Tibial artery (tissue), 4 donors: ENCODE data around the gene MS4A2.
"Not testable (repeated sequence)": the region's sequence is repeated elsewhere in the genome, so short reads cannot be mapped to it uniquely, and the experiment has no call there.

Experiments used
- DNase-seq, 2 donors: peaks; one replicate each; pipeline ENCODE4 v3.0.0-alpha.2; 2019
- H3K27ac ChIP-seq, 2 donors: fragments of 200-600 bp; sonication (generic) in 1 of 2; 1 replicate in 1 of 2; 2 replicates in 1 of 2; pipeline ENCODE4 v1.5.1; 2018 to 2019; ENCODE audit warnings: mild to moderate bottlenecking in 1 of 2
- H3K27me3 ChIP-seq, 2 donors: fragments of 200-600 bp; sonication (generic) in 1 of 2; one replicate each; pipeline versions ENCODE4 v1.5.1 to v1.6.0; 2016 to 2019
- H3K36me3 ChIP-seq, 3 donors: fragments of 200-600 bp; sonication (generic) in 2 of 3; one replicate each; pipeline ENCODE4 v1.5.1; 2016 to 2019; ENCODE audit warnings: mild to moderate bottlenecking in 2 of 3
- H3K4me1 ChIP-seq, 4 donors: fragments of 200-600 bp; sonication (generic) in 2 of 4; 1 replicate in 3 of 4; 2 replicates in 1 of 4; pipeline ENCODE4 v1.5.1; 2016 to 2019
- H3K4me3 ChIP-seq, 2 donors: fragments of 200-600 bp; sonication (generic) in 1 of 2; 1 replicate in 1 of 2; 2 replicates in 1 of 2; pipeline ENCODE4 v1.5.1; 2018 to 2019; ENCODE audit warnings: mild to moderate bottlenecking in 2 of 2
- H3K9me3 ChIP-seq, 3 donors: fragments of 200-600 bp; sonication (generic) in 1 of 3; one replicate each; pipeline ENCODE4 v1.5.1; 2016 to 2019
- CTCF ChIP-seq, 2 experiments: fragments of 200-600 bp in 1 of 2; fragments of 450-650 bp in 1 of 2; IDR thresholded peaks; one replicate each; pipeline ENCODE4 v1.5.1; 2017 to 2019; ENCODE audit warnings: antibody characterized with exemption in 2 of 2, mild to moderate bottlenecking in 1 of 2, moderate library complexity in 1 of 2
- intact Hi-C: fragments of 100-400 bp; cut with DNase I; formaldehyde crosslinking; loops from one replicate; pipeline ENCODE4 v1.15.0; 2023; ENCODE audit warnings: low total_unique reads

MS4A2 gene

GRCh38 chr11:60095477-60096120 is 7.1 kb downstream of the MS4A2 start:
- Histone ChIP-seq H3K4me1 (no peaks in the 10 kb centered on the region), H3K27ac (no peak overlapping the region), H3K9me3 (no peaks in the 10 kb centered on the region), H3K36me3 (no peaks in the 10 kb centered on the region), H3K27me3 (no peaks in the 10 kb centered on the region), H3K4me3 (no peak overlapping the region)
- TF ChIP-seq CTCF (IDR thresholded peaks at IDR 0.05): no peak
- intact Hi-C loops: no loop called here
- DNase-seq: no peak

GRCh38 chr11:60097189-60097588 is 8.7 kb downstream of the MS4A2 start:
- Histone ChIP-seq H3K36me3 (no peaks in the 10 kb centered on the region), H3K27ac (no peak overlapping the region), H3K27me3 (no peaks in the 10 kb centered on the region), H3K4me1 (no peaks in the 10 kb centered on the region), H3K4me3 (no peak overlapping the region), H3K9me3 (no peaks in the 10 kb centered on the region)
- no peak for TF ChIP-seq CTCF (IDR thresholded peaks at IDR 0.05)
- intact Hi-C loops: no loop called here
- DNase-seq: no peak

GRCh38 chr11:60098508-60098907 is 10.0 kb downstream of the MS4A2 start:
- Histone ChIP-seq H3K4me1 (no peaks in the 10 kb centered on the region), H3K9me3 (no peaks in the 10 kb centered on the region), H3K4me3 (no peak overlapping the region), H3K27ac (no peak overlapping the region), H3K36me3 (no peaks in the 10 kb centered on the region), H3K27me3 (no peaks in the 10 kb centered on the region)
- TF ChIP-seq CTCF (IDR thresholded peaks at IDR 0.05): no peak
- intact Hi-C loops: no loop called here
- DNase-seq: no peak

- no peak for DNase-seq
- Histone ChIP-seq H3K4me1 (no peaks in the 10 kb centered on the region), H3K36me3 (no peaks in the 10 kb centered on the region), H3K27ac (no peak overlapping the region), H3K9me3 (no peaks in the 10 kb centered on the region), H3K4me3 (no peak overlapping the region), H3K27me3 (no peaks in the 10 kb centered on the region)
- no peak for TF ChIP-seq CTCF (IDR thresholded peaks at IDR 0.05)
- intact Hi-C loops: no loop called here
Observed at GRCh38 chr11:60100516-60100915, 12.1 kb downstream of the MS4A2 start.

- DNase-seq, intact Hi-C loops, H3K36me3 ChIP-seq, H3K9me3 ChIP-seq, H3K27me3 ChIP-seq, H3K4me1 ChIP-seq, H3K4me3 ChIP-seq, H3K27ac ChIP-seq: not testable (repeated sequence)
Observed at GRCh38 chr11:60101368-60101767, 12.9 kb downstream of the MS4A2 start.

- DNase-seq, H3K36me3 ChIP-seq, H3K4me3 ChIP-seq, H3K27ac ChIP-seq, H3K9me3 ChIP-seq, H3K27me3 ChIP-seq, intact Hi-C loops, H3K4me1 ChIP-seq: not testable (repeated sequence)
Observed at GRCh38 chr11:60104471-60105115, 16.1 kb downstream of the MS4A2 start.

- H3K27me3 ChIP-seq, H3K4me3 ChIP-seq, H3K4me1 ChIP-seq, H3K9me3 ChIP-seq, intact Hi-C loops, H3K36me3 ChIP-seq, H3K27ac ChIP-seq, DNase-seq: not testable (repeated sequence)
Observed at GRCh38 chr11:60108631-60109030, 20.2 kb downstream of the MS4A2 start.
